ENCODE data around the gene IFFO2.

The IFFO2 gene

DNA sequence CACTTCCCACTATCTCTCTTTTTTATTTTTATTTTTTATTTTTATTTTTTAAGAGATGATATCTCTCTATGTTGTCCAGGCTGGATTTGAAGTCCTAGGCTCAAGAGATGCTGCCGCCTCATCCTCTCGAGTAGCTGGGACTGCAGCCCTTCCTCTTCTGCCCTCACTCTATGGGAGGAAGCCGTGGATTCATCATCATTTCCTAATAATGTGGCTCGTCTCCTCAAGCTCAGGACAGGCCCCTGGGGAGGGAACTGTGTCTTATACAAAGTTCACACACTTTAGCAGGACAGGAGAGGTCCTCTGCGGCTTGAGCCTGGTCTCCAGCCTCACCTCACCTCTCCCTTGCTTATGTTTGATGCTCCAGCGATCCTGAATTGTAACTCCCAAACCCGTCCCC is 16.5 kb upstream of the IFFO2 start:
- no peak for DNase-seq (ENCODE audit: low spot score)
- Histone ChIP-seq H3K27ac (no peak overlapping the region), H3K4me3 (no peak overlapping the region)
- TF ChIP-seq, protein P1, sequence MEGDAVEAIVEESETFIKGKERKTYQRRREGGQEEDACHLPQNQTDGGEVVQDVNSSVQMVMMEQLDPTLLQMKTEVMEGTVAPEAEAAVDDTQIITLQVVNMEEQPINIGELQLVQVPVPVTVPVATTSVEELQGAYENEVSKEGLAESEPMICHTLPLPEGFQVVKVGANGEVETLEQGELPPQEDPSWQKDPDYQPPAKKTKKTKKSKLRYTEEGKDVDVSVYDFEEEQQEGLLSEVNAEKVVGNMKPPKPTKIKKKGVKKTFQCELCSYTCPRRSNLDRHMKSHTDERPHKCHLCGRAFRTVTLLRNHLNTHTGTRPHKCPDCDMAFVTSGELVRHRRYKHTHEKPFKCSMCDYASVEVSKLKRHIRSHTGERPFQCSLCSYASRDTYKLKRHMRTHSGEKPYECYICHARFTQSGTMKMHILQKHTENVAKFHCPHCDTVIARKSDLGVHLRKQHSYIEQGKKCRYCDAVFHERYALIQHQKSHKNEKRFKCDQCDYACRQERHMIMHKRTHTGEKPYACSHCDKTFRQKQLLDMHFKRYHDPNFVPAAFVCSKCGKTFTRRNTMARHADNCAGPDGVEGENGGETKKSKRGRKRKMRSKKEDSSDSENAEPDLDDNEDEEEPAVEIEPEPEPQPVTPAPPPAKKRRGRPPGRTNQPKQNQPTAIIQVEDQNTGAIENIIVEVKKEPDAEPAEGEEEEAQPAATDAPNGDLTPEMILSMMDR (IDR thresholded peaks at IDR 0.05) = no peak

- no peak for DNase-seq (ENCODE audit: low spot score)
- H3K27ac ChIP-seq = no peak overlapping the region
- no peak overlapping the region for H3K4me3 ChIP-seq
- TF ChIP-seq, protein P1 (IDR thresholded peaks at IDR 0.05) = no peak
Observed at GRCh38 chr1:18972531-18972930, 16.1 kb upstream of the IFFO2 start.

DNA sequence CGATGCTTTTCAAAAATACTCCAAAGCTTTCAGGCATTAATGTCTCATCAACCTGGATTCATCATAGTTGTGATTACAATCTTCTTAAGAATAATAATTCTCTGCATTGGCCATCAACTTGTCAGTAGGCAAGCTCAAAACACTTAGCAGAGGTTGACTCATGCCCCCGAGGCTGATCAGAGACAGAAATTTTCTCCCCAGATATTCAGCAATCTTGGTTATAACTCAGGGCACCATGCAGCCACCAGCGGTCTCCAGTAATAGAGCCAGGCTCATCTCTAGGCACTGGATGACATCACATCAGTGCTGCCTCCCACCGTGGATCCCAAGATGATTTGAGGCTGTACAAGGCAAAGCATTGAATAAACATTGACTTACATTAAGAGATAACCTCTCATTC is 14.3 kb upstream of the IFFO2 start:
- H3K4me3 ChIP-seq = no peak overlapping the region
- no peak overlapping the region for H3K27ac ChIP-seq
- no peak for DNase-seq (ENCODE audit: low spot score)
- TF ChIP-seq, protein P1 (IDR thresholded peaks at IDR 0.05) = no peak

DNA sequence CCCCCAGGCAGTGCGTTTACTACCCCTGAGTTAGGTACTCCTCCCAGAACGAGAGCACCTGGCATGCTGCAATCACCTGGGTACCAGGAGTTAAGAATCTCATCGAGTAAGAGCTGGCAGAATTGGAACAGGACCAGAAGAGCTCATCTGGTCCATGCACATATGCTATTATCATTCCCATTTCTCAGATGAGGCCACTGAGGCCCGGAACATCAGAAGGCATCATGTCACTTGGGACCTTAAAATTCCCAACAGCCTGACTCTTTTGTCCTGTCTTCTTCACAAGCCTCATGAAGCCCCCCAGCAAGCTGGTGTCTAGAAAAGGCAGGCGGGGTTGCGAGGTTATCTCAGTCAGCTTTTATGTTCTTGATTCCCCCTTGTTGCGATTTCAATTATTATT is 13.9 kb upstream of the IFFO2 start:
- no peak for DNase-seq (ENCODE audit: low spot score)
- TF ChIP-seq, protein P1 (IDR thresholded peaks at IDR 0.05) = no peak
- no peak overlapping the region for H3K4me3 ChIP-seq
- no peak overlapping the region for H3K27ac ChIP-seq

GRCh38 chr1:18967066-18967690 is 10.7 kb upstream of the IFFO2 start:
- DNase-seq (ENCODE audit: low spot score) = no peak
- H3K4me3 ChIP-seq = no peak overlapping the region
- TF ChIP-seq, protein P1 (IDR thresholded peaks at IDR 0.05) = no peak
- no peak overlapping the region for H3K27ac ChIP-seq

- no peak overlapping the region for H3K4me3 ChIP-seq
- TF ChIP-seq, protein P1 (IDR thresholded peaks at IDR 0.05) = no peak
- no peak overlapping the region for H3K27ac ChIP-seq
- DNase-seq (ENCODE audit: low spot score) = no peak
Observed at GRCh38 chr1:18965206-18966173, 9.0 kb upstream of the IFFO2 start.
